Activated naive CD4-positive, alpha-beta T cell treated with anti-CD3 and anti-CD28 coated beads for 36 hours (primary cell): ENCODE results near the gene HBA1. TPM values are rescaled to one million over a fixed set of nuclear protein-coding genes. Genes with fewer than 3 reads are reported as not detected.
"Not testable (repeated sequence)": the region's sequence is repeated elsewhere in the genome, so short reads cannot be mapped to it uniquely, and the experiment has no call there.

Experiments
- CTCF ChIA-PET: fragments of 350-600 bp; sonication (Branson Sonifier 250); formaldehyde crosslinking; loops from one replicate; lab custom pipeline; 2021; ENCODE audit warnings: antibody characterized with exemption; lab: Charles Lee
- DNase-seq: peaks from one replicate; pipeline ENCODE4 v3.0.0-alpha.2; 2020
- H3K27ac Mint-ChIP-seq: one replicate; pipeline ENCODE4 v1.8.0; 2021; ENCODE audit warnings: mild to moderate bottlenecking, mixed read lengths
- H3K27me3 Mint-ChIP-seq: one replicate; pipeline ENCODE4 v1.8.0; 2021; ENCODE audit warnings: low read depth, mixed read lengths
- H3K36me3 Mint-ChIP-seq: one replicate; pipeline ENCODE4 v1.8.0; 2021; ENCODE audit warnings: low read depth, mixed read lengths
- H3K4me1 Mint-ChIP-seq: one replicate; pipeline ENCODE4 v1.8.0; 2021; ENCODE audit warnings: low read depth, mixed read lengths
- H3K4me3 Mint-ChIP-seq: one replicate; pipeline ENCODE4 v1.8.0; 2021; ENCODE audit warnings: mild to moderate bottlenecking, moderate library complexity, mixed read lengths
- H3K9me3 Mint-ChIP-seq: one replicate; pipeline ENCODE4 v1.8.0; 2021; ENCODE audit warnings: mixed read lengths
- intact Hi-C: fragments of 100-400 bp; cut with micrococcal nuclease; formaldehyde crosslinking; loops from one replicate; pipeline ENCODE4 v1.15.1; 2023
- total RNA-seq, 2 experiments: library from RNA; stranded (reverse); gene quantifications; one replicate each; pipeline ENCODE4 v1.2.3, GENCODE V29; 2021

The HBA1 gene
- not detected for total RNA-seq

DNA sequence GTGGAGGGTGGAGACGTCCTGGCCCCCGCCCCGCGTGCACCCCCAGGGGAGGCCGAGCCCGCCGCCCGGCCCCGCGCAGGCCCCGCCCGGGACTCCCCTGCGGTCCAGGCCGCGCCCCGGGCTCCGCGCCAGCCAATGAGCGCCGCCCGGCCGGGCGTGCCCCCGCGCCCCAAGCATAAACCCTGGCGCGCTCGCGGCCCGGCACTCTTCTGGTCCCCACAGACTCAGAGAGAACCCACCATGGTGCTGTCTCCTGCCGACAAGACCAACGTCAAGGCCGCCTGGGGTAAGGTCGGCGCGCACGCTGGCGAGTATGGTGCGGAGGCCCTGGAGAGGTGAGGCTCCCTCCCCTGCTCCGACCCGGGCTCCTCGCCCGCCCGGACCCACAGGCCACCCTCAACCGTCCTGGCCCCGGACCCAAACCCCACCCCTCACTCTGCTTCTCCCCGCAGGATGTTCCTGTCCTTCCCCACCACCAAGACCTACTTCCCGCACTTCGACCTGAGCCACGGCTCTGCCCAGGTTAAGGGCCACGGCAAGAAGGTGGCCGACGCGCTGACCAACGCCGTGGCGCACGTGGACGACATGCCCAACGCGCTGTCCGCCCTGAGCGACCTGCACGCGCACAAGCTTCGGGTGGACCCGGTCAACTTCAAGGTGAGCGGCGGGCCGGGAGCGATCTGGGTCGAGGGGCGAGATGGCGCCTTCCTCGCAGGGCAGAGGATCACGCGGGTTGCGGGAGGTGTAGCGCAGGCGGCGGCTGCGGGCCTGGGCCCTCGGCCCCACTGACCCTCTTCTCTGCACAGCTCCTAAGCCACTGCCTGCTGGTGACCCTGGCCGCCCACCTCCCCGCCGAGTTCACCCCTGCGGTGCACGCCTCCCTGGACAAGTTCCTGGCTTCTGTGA lies at the start of gene HBA1:
TSS of gene HBA1 (plus strand) at position 204 of the 906 bp plus-strand sequence. CDS start at position 241, 37 bp downstream.
- H3K9me3 Mint-ChIP-seq, H3K27ac Mint-ChIP-seq, DNase-seq, intact Hi-C loops, H3K4me3 Mint-ChIP-seq, H3K36me3 Mint-ChIP-seq, CTCF ChIA-PET: not testable (repeated sequence)
- Mint-ChIP-seq H3K4me1 (peaks cover 15% of the 10 kb centered on the region), H3K27me3 (peaks cover 49% of the 10 kb centered on the region)

DNA sequence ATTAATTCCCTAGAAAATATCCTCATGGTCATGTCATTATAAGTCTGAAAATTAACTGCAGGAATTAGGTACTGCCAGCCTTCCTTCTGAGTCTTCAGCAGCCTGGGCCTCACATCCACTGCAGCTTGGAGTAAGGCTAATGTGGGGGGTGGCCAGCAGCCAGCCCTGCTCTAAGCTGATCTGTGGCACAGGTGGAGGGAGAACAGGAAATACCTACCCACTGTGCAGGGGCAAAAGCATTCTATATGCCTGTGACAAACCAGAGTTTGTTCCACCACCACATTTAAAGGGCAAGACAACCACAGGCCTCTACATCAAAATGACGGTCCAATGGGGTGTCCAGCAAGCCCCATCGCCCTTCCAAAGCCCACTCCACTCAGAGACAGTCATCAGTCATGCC lies 47.4 kb upstream of the HBA1 start:
- H3K4me3 Mint-ChIP-seq: no peak overlapping the region
- H3K27me3 Mint-ChIP-seq: no peaks in the 10 kb centered on the region
- intact Hi-C loops: no loop called here
- H3K36me3 Mint-ChIP-seq: no peaks in the 10 kb centered on the region
- H3K27ac Mint-ChIP-seq: no peak overlapping the region
- peaks cover 22% of the 10 kb centered on the region for H3K4me1 Mint-ChIP-seq
- H3K9me3 Mint-ChIP-seq: no peaks in the 10 kb centered on the region
- CTCF ChIA-PET: interaction anchor here (0.7 kb wide), 1 partner anchor 596 kb away, joined by 3 read pairs; no protein-coding TSS in a partner anchor
- DNase-seq: no peak

GRCh38 chr16:130533-131173 lies 45.8 kb upstream of the HBA1 start:
- H3K4me1 Mint-ChIP-seq: peaks cover 30% of the 10 kb centered on the region
- no peaks in the 10 kb centered on the region for H3K9me3 Mint-ChIP-seq
- CTCF ChIA-PET: interaction anchor here (1.3 kb wide), 1 partner anchor 24 kb away, joined by 3 read pairs; no protein-coding TSS in a partner anchor
- no peaks in the 10 kb centered on the region for H3K27me3 Mint-ChIP-seq
- intact Hi-C loops: no loop called here
- H3K4me3 Mint-ChIP-seq: no peak overlapping the region
- no peak for DNase-seq
- H3K36me3 Mint-ChIP-seq: no peaks in the 10 kb centered on the region
- no peak overlapping the region for H3K27ac Mint-ChIP-seq

- peaks cover 38% of the 10 kb centered on the region for H3K4me1 Mint-ChIP-seq
- peaks cover 4% of the 10 kb centered on the region for H3K36me3 Mint-ChIP-seq
- DNase-seq: no peak
- no peak overlapping the region for H3K4me3 Mint-ChIP-seq
- H3K27me3 Mint-ChIP-seq: no peaks in the 10 kb centered on the region
- intact Hi-C loops: no loop called here
- CTCF ChIA-PET: no interaction called here
- no peaks in the 10 kb centered on the region for H3K9me3 Mint-ChIP-seq
- no peak overlapping the region for H3K27ac Mint-ChIP-seq
Measured at GRCh38 chr16:132120-132519, 44.4 kb upstream of the HBA1 start.

GRCh38 chr16:133716-134115 lies 42.8 kb upstream of the HBA1 start:
- intact Hi-C loops: no loop called here
- CTCF ChIA-PET: interaction anchor here (1.0 to 2.0 kb wide), 2 partner anchors 17 to 26 kb away, joined by 3 to 7 read pairs; no protein-coding TSS in a partner anchor
- no peak for DNase-seq
- Mint-ChIP-seq H3K9me3 (no peaks in the 10 kb centered on the region), H3K4me1 (peaks cover 41% of the 10 kb centered on the region), H3K27me3 (no peaks in the 10 kb centered on the region), H3K36me3 (peaks cover 7% of the 10 kb centered on the region), H3K4me3 (no peak overlapping the region), H3K27ac (no peak overlapping the region)

- CTCF ChIA-PET: interaction anchor here (1.4 kb wide), 1 partner anchor 31 kb away, joined by 3 read pairs; no protein-coding TSS in a partner anchor
- peak overlapping the region; percentile 81 for H3K4me3 Mint-ChIP-seq
- no peak overlapping the region for H3K27ac Mint-ChIP-seq
- intact Hi-C loops: loop anchor here (1.0 kb wide), 1 partner anchor 85 kb away; the partner anchor contains the start of genes POLR3K and SNRNP25
- no peaks in the 10 kb centered on the region for H3K9me3 Mint-ChIP-seq
- H3K27me3 Mint-ChIP-seq: no peaks in the 10 kb centered on the region
- H3K4me1 Mint-ChIP-seq: peaks cover 27% of the 10 kb centered on the region
- H3K36me3 Mint-ChIP-seq: peaks cover 8% of the 10 kb centered on the region
- peak; percentile 22 for DNase-seq
Measured at GRCh38 chr16:138049-138417, 38.4 kb upstream of the HBA1 start.

DNA sequence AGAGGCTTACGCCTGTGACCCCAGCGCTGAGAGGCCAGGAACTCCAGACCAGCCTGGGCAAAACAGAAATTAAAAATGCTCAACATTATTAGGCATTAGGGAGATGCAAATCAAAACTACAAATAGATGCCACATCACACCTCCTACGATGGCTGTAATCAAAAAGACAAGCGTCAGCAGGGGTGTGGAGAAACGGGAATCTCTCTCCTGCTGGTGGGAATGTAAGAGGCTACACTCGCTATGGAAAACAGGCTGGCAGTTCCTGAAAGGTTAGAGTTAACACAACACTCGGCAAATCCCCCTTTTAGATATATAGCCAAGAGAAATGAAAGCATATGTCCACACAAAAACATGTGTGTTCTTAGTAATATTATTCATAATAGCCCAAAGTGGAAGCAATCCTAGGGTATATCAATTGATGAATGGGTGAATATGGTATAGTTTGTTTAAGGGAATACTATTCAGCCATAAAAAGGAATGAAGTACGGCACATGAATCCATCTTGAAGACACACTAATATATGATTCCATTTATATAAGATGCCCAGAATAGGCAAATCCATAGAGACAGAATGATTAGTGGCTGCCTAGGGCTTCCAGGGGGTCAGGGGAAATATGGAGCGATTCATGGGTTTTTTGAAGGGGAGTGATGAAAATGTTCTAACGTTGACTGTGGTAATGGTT lies 36.2 kb upstream of the HBA1 start:
- no peaks in the 10 kb centered on the region for H3K9me3 Mint-ChIP-seq
- peaks cover 8% of the 10 kb centered on the region for H3K36me3 Mint-ChIP-seq
- H3K4me1 Mint-ChIP-seq: peaks cover 13% of the 10 kb centered on the region
- CTCF ChIA-PET: no interaction called here
- H3K4me3 Mint-ChIP-seq: peak overlapping the region; percentile 28
- H3K27me3 Mint-ChIP-seq: no peaks in the 10 kb centered on the region
- intact Hi-C loops: no loop called here
- no peak for DNase-seq
- no peak overlapping the region for H3K27ac Mint-ChIP-seq

GRCh38 chr16:142405-142967 lies 34.0 kb upstream of the HBA1 start:
- intact Hi-C loops: no loop called here
- no peak for DNase-seq
- no peaks in the 10 kb centered on the region for H3K9me3 Mint-ChIP-seq
- H3K27ac Mint-ChIP-seq: no peak overlapping the region
- CTCF ChIA-PET: interaction anchor here (0.6 to 1.8 kb wide), 3 partner anchors 25 to 219 kb away, joined by 3 to 4 read pairs (median 3); no protein-coding TSS in a partner anchor
- H3K4me1 Mint-ChIP-seq: peaks cover 2% of the 10 kb centered on the region
- H3K4me3 Mint-ChIP-seq: no peak overlapping the region
- H3K36me3 Mint-ChIP-seq: peaks cover 4% of the 10 kb centered on the region
- no peaks in the 10 kb centered on the region for H3K27me3 Mint-ChIP-seq

DNA sequence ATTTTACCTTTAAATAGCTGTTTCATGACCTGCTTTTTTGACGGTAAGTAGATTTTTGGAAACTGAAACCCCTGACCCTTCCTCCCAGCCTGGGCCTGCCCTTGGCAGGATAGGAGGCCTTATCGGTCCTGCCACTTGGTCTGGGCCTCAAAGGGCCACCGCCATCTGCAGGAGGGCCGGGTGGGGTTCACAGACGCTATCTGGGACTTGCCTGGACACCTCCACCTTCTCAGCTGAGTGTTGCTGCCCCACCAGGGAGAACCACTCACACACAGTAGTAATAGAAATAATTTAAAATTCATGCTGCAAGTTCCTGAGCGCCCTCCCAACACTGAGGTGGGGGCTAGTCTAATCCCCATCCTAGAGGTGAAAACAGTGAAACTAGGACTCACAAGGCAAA lies 33.4 kb upstream of the HBA1 start:
- Mint-ChIP-seq H3K27me3 (no peaks in the 10 kb centered on the region), H3K4me3 (no peak overlapping the region), H3K9me3 (no peaks in the 10 kb centered on the region), H3K36me3 (peaks cover 2% of the 10 kb centered on the region), H3K27ac (no peak overlapping the region), H3K4me1 (peaks cover 2% of the 10 kb centered on the region)
- DNase-seq: no peak
- intact Hi-C loops: no loop called here
- CTCF ChIA-PET: interaction anchor here (1.2 to 1.8 kb wide), 2 partner anchors 26 to 219 kb away, joined by 3 to 4 read pairs; no protein-coding TSS in a partner anchor

DNA sequence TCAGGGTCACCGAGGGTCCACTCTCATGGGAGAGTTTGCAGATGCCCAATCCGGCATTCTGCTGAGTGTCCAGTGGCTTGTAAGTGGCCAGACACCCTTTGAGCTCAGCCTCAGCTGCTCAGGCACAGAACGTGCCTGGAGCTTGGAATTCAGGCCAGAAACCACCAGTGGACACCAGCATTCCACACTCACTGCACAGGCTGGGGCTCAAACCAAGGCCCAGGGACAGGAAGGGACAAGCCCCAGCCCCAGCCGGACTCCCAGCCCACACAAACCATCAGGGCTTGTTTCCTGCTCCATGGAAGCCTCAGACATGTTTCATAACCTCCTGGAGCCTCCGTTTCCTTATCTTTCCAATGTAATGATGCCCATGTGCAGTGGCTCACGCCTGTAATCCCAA lies 33.0 kb upstream of the HBA1 start:
- CTCF ChIA-PET: interaction anchor here (1.3 kb wide), 1 partner anchor 37 kb away, joined by 3 read pairs; no protein-coding TSS in a partner anchor

DNA sequence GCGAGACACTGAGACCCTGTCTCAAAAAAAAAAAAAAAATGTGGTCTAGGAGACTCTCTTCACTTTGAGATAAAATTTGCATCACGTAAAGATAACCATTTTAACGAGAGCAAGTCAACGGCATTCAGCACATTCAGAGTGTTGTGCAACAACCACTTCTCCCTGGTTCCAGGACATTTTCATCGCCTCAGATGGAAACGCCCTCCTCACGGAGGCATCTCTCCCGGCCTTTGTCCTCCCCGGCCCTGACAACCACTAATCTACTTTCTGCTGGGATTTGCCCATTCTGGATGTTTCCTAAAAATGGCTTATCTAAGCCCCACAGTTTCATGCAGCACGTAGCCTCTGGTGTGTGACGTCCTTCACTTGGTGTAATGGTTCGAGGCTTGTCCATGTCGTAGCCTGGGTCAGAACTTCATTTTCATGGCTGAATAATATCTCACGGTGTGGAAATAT lies 31.7 kb upstream of the HBA1 start:
- no peak overlapping the region for H3K27ac Mint-ChIP-seq
- intact Hi-C loops: no loop called here
- no peak overlapping the region for H3K4me3 Mint-ChIP-seq
- no peaks in the 10 kb centered on the region for H3K4me1 Mint-ChIP-seq
- no peak for DNase-seq
- no peaks in the 10 kb centered on the region for H3K36me3 Mint-ChIP-seq
- H3K27me3 Mint-ChIP-seq: no peaks in the 10 kb centered on the region
- CTCF ChIA-PET: interaction anchor here (1.3 kb wide), 1 partner anchor 38 kb away, joined by 3 read pairs; no protein-coding TSS in a partner anchor
- H3K9me3 Mint-ChIP-seq: no peaks in the 10 kb centered on the region

More for the DNA sequence above, 33.0 kb upstream of the HBA1 start:
- Mint-ChIP-seq H3K27ac (no peak overlapping the region), H3K4me1 (peaks cover 2% of the 10 kb centered on the region), H3K9me3 (no peaks in the 10 kb centered on the region), H3K4me3 (no peak overlapping the region), H3K36me3 (peaks cover 2% of the 10 kb centered on the region), H3K27me3 (no peaks in the 10 kb centered on the region)
- no peak for DNase-seq
- intact Hi-C loops: no loop called here
